Uterus (tissue), 2 donors: ENCODE measurements around the gene LRRC7.

Source experiments
- POLR2A ChIP-seq, 2 donors: fragments of 450-650 bp; IDR thresholded peaks; one replicate each; pipeline ENCODE4 v1.6.1; 2016; ENCODE audit warnings: antibody characterized with exemption in 2 of 2, mild to moderate bottlenecking in 1 of 2, moderate library complexity in 1 of 2
- TF ChIP-seq, protein P1 (sequence below), 4 experiments: fragments of 200-600 bp in 2 of 4; fragments of 450-650 bp in 2 of 4; sonication (generic) in 2 of 4; IDR thresholded peaks; one replicate each; pipeline ENCODE4 v1.5.1; 2016 to 2019; ENCODE audit warnings: antibody characterized with exemption in 4 of 4, mild to moderate bottlenecking in 2 of 4, moderate library complexity in 1 of 4

- TF ChIP-seq, protein P1, sequence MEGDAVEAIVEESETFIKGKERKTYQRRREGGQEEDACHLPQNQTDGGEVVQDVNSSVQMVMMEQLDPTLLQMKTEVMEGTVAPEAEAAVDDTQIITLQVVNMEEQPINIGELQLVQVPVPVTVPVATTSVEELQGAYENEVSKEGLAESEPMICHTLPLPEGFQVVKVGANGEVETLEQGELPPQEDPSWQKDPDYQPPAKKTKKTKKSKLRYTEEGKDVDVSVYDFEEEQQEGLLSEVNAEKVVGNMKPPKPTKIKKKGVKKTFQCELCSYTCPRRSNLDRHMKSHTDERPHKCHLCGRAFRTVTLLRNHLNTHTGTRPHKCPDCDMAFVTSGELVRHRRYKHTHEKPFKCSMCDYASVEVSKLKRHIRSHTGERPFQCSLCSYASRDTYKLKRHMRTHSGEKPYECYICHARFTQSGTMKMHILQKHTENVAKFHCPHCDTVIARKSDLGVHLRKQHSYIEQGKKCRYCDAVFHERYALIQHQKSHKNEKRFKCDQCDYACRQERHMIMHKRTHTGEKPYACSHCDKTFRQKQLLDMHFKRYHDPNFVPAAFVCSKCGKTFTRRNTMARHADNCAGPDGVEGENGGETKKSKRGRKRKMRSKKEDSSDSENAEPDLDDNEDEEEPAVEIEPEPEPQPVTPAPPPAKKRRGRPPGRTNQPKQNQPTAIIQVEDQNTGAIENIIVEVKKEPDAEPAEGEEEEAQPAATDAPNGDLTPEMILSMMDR (IDR thresholded peaks at IDR 0.05): no peak
- TF ChIP-seq POLR2A (IDR thresholded peaks at IDR 0.05): no peak
These were observed 277.9 kb downstream of the LRRC7 start for GRCh38 chr1:69845655-69846054.
